ENCODE data around the gene GPATCH3.
A peak's percentile ranks its signal among the peaks of the same experiment; 100 is the strongest.
"Not testable (repeated sequence)": the region's sequence is repeated elsewhere in the genome, so short reads cannot be mapped to it uniquely, and the experiment has no call there.

The GPATCH3 gene

DNA sequence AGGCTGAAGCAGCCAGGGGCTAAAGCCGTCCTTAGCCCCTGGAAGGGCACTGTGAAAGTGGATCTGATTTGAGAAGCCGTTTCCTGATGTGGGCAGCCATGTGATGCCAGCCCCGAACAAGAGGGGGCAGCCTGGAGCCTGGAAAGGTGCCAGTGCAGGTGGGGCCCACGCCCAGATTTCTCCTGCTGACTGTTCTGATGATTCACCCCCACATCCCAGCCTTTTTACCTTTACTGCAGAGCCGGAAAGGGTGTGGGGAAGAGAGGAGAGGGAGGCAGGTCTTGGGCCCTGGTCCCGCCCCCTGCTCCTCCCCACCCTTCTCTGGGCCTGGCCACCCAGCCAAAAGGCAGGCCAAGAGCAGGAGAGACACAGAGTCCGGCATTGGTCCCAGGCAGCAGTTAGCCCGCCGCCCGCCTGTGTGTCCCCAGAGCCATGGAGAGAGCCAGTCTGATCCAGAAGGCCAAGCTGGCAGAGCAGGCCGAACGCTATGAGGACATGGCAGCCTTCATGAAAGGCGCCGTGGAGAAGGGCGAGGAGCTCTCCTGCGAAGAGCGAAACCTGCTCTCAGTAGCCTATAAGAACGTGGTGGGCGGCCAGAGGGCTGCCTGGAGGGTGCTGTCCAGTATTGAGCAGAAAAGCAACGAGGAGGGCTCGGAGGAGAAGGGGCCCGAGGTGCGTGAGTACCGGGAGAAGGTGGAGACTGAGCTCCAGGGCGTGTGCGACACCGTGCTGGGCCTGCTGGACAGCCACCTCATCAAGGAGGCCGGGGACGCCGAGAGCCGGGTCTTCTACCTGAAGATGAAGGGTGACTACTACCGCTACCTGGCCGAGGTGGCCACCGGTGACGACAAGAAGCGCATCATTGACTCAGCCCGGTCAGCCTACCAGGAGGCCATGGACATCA lies 37.2 kb downstream of the GPATCH3 start, which contains the start of gene SFN:
Gene SFN (plus strand): TSS at position 369 of the 904 bp plus-strand sequence. CDS start 64 bp downstream, at position 433.
- peak; percentile 72 for DNase-seq

DNA sequence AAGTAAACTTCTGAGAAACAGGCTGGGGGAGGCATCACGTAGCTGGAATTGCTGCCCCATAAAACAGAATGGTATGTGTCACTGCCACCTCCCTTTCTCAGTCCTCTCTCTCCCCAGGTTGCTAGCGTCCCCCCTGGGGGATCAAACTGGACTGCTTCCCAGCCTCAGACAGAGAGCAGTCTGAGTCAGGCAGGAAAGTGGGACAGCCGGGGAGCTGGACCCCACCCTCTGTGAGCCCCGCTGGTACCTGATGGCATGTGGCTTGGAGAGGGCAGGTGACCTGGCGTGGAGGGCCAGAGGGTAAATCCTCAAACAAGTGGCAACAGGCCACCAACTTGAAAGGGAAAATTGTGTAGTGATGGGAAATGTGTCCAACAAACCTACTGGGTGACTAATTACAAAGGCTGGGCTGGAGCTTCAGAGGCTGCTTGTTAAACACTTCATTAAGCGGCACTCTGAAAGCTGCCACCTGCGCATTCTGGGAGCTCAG lies 38.3 kb downstream of the GPATCH3 start:
- no peak for DNase-seq

DNA sequence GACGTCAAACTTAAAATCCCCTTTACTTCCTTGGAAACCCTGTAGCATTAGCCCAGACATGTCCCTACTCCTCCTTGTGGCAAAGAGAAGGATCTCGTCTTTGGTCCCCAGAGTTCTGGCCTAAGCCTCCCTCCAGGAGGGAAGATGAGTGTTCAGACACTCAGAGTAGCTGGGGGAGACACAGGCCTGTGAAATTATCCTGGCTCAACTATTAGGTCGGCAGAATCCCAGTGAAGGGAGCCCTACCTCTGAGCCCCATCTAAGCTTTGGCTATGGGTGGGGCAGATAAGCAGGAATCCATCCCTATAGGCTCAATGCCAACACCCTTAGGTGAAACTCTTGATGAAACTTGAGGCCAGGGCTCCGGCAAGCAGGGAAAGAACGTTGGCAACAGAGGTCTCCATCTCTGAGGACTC lies 39.0 kb downstream of the GPATCH3 start:
- no peak for DNase-seq

DNA sequence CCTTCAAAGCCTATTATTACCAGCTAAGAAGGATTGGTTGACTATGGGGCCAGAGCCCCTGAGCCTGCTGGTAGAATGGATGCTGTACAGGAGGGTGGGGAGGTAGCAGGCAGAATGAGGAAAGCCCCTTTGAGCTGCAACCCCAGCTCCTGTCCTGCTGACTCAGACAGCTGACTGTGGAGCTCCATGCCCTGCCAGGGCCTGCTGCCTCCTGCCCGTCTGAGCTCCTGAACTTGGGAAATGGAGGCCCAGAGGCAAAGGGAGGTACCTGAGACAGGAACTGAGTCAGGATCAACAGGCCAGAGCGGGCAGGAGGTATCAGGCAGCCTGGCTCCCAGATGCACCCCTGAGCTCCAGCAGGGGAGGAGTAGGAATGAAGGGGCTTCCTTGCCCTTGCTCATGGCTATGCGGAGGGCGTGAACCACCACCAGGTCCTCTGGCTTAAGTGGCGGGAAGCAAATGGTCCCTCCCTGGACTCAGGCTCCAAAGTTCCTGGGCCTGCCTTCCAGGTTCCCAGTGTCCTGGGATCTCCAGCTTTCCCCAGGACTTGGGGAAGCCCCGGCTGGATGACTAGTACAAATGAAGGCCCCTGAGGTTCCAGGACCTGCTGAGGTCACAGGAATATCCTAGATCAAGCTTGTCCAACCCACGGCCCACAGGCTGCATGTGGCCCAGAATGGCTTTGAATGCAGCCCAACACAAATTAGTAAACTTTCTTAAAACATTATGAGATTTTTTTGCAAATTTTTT lies 41.2 kb downstream of the GPATCH3 start:
- DNase-seq = no peak

DNA sequence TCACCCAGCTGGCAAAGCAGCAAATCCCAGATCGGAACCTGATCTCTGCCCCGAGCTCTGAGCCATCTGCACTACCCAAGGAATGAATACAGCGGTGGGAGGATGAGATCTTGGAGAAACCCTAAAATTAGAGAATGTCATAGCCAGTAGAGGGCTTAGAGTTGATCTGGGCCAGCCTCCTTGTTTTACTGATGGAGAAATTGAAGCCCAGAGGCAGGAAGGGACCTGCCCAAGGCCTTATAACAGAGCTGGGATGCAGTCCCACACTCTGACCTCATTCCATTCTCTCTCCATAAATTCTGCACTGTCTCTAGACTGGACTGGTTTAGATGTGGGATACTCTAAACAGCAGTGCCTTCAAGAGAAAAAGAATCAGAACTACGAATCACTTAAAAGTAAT lies 42.1 kb downstream of the GPATCH3 start:
- DNase-seq = no peak

DNA sequence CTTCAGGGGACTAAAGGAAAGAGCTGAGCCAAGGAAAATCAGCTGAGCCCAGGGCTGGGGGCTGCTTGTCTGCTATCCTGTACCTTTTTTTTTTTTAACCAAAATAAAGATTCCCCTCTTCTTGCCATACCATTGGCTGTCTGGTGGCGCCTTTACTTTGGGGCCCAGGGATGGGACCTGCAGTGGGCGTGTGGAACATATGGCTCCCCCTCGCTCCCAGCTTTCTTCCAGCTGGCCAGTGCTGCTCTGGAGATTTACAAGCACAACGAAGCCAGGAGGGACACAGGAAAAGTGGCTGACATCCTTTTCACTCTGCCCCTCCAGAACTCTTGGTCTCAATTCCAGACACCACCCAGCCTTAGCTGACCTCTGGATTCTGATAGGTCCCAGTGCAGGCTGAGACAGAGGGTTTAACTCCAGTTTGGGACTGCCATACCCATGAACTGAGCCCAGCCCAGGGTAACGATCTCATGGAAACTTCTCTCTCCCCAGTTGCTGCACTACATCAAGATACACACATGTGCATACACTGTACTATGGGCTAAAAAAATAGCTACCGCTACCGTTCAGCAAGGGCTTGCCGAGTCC lies 42.7 kb downstream of the GPATCH3 start:
- DNase-seq = no peak

DNA sequence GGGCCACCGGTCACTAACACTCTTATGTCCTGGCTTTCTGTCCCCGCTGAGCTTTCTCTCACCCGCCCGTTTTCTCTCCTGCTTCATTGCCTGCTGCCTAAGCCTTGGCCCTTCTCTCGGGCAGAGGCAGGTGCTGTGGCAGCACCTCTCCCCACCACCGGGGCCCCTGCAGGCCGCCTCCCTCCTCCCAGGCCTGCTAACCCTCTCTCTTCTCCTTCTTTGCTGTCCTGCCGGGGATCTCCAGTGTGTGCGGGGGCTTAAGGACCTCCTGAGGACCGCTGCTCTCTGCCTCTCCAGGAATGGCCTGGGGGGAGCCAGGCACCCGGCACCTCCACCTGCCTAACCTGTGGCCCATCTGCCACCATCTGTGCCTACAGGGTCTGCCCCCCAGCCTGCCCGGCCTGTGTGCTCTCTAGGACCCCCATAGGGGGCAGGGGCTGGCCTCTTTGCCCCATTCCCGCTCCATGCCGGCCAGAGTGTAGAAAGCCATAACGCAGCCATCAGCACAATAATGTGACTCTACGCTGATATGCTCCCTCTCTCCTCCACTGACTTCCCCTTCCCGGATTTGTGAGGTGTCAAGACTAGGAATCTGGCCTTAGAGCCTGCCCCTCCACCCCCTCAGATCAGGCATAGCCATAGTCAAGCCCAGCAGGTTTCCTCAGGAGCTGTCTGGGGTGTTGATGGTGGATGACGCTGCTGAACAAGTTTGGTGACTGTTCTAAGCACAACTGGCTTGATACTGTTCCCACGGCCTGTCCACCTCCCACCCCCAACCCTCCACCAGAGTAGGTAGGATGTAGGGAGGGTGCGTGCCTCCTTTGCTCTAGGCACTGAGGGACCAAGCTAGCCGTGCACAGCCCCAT lies 43.4 kb downstream of the GPATCH3 start:
- DNase-seq = no peak

DNA sequence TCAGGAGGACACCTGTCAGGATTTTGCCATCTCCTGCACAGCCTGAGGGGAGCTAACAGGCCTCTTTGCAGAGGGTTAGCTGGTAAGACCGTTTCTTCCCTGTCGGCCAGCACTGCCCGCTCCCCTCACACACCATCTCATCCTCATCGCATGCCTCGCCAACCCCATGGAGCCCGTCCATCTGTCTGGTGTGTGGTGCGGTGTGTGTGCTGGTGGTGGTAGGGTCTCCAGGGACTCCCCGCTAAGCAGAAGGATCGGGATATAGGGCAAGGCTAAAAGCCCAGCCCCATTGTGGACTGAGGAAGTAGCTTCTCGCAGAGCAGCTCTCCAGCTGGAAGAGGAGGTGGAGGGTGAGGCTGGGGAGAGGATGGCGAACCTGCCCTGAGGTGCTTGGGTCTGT lies 44.1 kb downstream of the GPATCH3 start:
- no peak for DNase-seq

DNA sequence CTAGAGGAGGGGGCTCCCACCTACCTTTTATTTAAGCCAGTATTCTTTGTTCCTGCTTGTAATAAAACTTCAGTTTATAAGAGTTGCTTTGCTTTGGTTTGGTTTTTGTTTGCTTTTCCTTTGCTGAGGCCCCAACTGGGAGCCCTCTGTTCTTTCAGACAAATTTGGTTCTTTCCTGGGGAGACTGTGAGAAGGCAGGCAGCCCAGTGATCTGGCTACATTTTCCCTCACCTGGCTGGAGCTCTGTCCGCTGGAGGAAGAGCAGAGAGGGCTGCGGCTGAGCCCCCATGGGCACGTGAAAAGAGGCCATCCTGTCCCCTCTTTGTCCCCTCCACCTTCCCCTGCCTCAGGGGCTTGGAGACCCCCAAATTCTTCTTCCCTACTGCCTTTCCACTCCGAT lies 44.6 kb downstream of the GPATCH3 start:
- DNase-seq = no peak

DNA sequence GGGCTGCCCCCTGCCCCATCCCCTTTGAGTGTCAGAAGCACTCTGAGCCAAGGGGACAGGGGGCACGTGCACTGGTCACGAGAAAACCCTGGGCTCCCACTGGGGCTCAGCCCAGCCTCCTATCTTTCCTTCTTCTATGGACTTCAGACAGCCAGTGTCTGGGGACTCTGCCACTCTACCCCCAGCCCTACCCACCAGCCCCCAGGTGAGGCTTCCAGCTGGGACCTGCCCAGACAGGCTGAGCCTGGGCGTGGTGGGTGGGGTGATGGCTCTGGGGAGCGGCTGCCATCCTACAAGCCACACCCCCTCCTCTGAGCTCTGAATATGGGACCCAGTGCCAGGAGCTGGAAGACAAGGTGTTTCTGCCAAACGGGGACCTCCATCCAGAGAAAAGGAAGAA lies 45.4 kb downstream of the GPATCH3 start:
- no peak for DNase-seq

DNA sequence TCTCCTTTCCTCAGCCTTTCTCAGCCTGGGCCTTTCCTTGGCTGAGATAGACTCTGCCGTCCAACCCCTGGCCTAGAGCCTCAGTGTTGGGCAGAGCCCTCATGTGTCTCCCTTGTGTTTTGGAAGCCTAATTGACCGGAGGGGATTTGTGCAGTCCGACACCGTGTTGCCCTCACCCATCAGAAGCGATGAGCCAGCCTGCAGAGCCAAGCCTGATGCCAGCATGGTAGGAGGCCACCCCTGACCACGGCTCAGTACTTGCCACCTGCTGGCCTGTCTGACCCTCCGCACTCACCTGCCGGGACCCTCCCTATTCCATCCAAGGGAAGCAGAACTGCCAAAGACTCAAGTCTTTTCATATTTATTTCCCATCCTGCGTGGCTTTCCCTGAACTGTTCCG lies 46.7 kb downstream of the GPATCH3 start:
- no peak for DNase-seq

DNA sequence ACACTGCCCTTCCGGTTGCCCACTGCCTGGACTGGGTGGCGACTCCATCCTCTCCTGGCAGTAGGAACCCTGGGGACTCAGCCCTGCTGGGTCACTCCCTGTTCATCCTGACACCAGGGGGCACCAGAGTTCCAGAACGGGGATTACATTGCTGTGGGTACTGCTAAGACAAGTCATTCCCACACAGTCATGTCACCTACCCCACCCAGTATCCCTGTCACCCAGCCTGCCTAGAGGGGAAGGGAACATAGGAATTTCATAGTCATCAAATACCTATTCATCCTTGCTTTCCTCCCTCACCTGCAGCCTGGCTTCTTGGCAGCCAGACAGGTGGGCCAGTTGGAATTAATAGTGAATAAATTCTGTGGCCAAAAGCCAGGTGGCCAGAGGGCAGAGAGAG lies 47.1 kb downstream of the GPATCH3 start:
- peak; percentile 15 for DNase-seq

DNA sequence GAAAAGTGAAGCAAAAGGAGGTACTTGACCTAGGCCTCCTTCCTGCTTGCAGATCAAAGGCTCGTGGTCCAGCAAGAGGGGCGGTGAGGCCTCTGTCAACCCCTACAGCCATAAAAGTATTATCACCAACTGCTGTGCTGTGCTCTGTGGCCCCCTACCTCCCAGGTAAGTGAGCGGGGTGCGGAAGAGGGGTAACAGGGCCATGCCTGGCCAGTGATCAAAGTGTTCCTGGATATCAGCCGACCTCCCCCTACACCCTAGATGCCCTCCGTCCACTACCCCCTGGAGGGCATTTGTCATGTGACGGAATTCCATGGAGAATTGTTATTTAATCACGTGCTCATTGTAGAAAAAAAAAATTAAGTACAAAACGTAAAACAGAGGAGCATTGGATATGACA lies 47.6 kb downstream of the GPATCH3 start:
- no peak for DNase-seq

DNA sequence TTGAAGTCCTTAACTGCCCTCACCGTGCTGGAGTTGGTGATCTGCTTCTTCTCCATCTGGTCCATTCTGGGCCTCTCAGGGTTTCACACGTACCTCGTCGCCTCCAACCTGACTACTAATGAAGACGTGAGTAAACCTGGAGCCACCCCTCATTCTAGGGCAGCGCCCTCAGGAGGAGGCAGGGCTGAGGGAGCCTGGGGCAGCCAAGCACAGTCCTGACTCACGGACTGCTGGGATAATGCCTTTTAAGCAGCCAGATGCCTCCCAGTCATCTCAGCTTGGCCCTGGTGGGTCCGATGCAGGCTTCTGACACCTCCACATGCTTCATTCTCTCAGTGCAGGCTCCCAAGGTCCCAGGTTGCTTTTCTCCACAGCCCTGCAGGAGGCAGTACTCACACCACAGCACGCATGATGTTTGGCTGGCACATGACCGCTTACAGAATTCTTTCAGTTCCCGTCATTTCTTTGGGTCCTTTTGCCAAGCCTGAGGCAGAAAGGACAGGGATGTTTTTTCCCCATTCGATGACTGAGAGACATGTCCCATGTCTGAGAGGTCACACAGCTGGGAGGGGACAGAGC lies 49.1 kb downstream of the GPATCH3 start:
- no peak for DNase-seq

DNA sequence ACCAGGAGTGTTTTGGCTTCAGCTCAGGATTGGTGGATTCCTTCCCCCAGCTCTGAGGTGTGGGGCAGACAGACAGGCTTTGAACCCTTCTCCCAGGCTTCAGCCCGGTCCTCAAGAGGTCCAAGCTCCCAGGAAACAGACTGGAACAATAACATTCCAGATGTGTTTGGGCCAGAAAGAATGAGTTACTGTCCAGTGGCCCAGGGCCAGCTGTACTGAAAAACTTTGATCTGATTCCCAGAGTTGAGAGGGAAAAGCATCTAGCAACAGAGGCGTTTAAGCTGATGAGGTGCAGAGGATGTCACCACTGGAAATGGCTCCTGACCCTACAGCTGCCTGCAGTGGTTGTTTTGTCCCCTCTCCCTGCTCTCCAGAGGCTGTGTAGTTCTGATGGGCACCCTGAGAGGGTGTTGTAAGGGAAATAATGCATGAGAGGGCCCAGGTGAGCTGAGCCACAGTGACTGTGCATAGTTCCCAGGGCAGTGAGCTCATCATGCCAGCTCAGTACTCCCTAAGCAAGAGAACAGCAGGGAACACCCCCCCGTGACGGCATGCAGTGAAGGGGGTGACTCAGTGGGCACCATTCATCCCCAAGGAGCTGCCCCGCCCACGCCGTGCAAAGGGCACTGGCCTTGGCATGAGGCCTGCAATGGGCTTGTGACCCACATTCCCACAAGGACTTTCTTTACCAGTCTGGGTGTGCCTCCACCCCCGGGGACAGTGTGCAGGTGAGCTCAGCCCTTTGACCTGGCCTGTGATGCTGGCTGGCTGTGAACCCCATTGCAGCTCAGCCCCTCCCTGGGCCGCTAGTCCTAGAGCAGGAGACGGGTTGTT lies 51.1 kb downstream of the GPATCH3 start:
- DNase-seq = no peak

DNA sequence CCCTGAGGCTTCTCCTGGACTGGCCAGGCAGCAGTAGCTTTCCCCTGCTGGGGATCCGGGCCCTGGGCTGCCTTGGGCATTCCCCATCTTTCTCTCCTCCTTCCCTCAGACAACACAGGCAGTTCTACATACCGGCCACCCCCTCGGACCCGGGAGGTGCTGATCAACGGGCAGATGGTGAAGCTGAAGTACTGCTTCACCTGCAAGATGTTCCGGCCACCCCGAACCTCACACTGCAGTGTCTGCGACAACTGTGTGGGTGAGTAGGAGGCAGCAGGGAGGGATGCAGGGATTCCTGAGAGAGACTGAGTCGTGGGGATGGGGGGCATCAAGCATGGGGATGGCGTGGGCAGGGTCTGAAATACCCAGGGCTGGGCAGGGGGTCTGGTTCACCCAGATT lies 51.8 kb downstream of the GPATCH3 start:
- no peak for DNase-seq

DNA sequence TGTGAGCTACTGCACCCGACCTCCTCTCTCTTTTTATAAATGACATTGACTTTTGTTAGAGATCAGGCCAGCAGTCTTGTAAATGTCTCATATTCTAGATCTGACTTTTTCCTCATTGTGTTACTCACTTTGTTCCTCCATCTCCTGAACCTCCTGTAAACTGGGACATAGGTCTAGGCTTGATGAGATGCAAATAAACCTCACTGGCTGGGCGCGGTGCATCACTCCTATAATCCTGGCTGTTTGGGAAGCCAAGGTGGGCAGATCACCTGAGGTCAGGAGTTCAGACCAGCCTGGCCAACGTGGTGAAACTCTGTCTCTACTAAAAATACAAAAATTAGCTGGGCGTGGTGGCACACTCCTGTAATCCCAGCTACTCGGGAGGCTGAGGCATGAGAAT lies 52.4 kb downstream of the GPATCH3 start:
- DNase-seq = not testable (repeated sequence)

DNA sequence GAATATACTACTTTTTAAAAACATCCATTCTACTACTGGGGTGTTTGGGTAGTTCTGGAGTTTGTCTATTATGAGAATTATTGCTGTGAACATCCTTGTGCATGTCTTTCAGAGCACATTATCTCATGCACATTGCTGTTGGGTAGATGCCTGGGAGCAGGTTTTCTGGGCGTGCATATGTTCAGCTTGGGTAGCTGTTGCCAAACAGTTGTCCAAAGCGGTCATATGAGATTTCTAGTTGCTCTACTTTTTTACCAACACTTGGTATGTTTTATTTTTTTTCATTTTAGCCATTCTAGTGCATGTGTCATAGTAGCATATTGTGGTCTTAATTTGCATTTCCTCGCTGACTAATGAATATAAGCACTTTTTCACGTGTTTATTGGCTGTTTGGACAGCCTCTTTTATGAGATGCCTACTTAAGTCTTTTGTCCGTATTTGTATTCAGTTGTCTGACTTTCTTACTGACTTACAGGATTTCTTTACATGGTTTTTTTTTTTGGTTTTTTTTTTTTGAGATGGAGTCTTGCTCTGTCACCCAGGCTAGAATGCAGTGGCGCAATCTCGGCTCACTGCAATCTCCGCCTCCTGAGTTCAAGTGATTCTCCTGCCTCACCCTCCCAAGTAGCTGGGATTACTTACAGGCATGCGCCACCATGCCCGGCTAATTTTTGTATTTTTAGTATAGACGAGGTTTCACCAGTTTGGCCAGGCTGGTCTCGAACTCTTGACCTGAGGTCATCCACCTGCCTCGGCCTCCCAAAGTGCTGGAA lies 55.7 kb downstream of the GPATCH3 start:
- no peak for DNase-seq

Measured in NCI-H774 (cell line).